SK-N-SH (cell line): ENCODE results near the gene ID1.

Experiments
- CHD2 ChIP-seq: fragments of 150-350 bp; IDR thresholded peaks from 2 replicates; pipeline ENCODE4 v1.6.1; 2018; ENCODE audit warnings: low read length; ENCODE audit not compliant: partially characterized antibody
- EP300 ChIP-seq, 2 experiments: IDR thresholded peaks; 2 replicates each; pipeline versions ENCODE4 v1.4.0 to v1.6.1; 2012; ENCODE audit warnings: borderline replicate concordance in 1 of 2, low read depth in 1 of 2, low read length in 1 of 2
- EZH2phosphoT487 ChIP-seq: fragments of 200-600 bp; sonication (generic); IDR thresholded peaks from 2 replicates; pipeline ENCODE4 v1.6.1; 2017; ENCODE audit warnings: low read depth, mixed run types, mild to moderate bottlenecking, antibody characterized with exemption, moderate library complexity, borderline replicate concordance
- JUND ChIP-seq: IDR thresholded peaks from 2 replicates; pipeline ENCODE4 v1.4.0; 2012
- NFIC ChIP-seq: IDR thresholded peaks from 2 replicates; pipeline ENCODE4 v1.4.0; 2012; ENCODE audit warnings: borderline replicate concordance
- POLR2AphosphoS5 ChIP-seq: IDR thresholded peaks from 2 replicates; pipeline ENCODE4 v1.6.1; 2012; ENCODE audit warnings: low read depth, low read length
- RAD21 ChIP-seq: IDR thresholded peaks from 2 replicates; pipeline ENCODE4 v1.6.1; 2012; ENCODE audit warnings: mild to moderate bottlenecking, low read length
- RCOR1 ChIP-seq: fragments of 150-350 bp; IDR thresholded peaks from 2 replicates; pipeline ENCODE4 v1.6.1; 2017; ENCODE audit warnings: antibody characterized with exemption, low read length
- RXRA ChIP-seq: IDR thresholded peaks from 2 replicates; pipeline ENCODE4 v1.4.0; 2012; ENCODE audit warnings: low read depth, mild to moderate bottlenecking, borderline replicate concordance
- TAF1 ChIP-seq: IDR thresholded peaks from 2 replicates; pipeline ENCODE4 v1.6.1; 2012; ENCODE audit warnings: low read depth, mild to moderate bottlenecking, low read length, moderate library complexity, borderline replicate concordance
- YY1 ChIP-seq: IDR thresholded peaks from 2 replicates; pipeline ENCODE4 v1.4.0; 2012; ENCODE audit warnings: low read depth, mild to moderate bottlenecking
- TF ChIP-seq, protein P1 (sequence below): fragments of 200-600 bp; sonication (generic); IDR thresholded peaks from 2 replicates; pipeline ENCODE4 v1.6.1; 2017; ENCODE audit warnings: antibody characterized with exemption, mild to moderate bottlenecking, moderate library complexity
- TF ChIP-seq, protein P2 (sequence below): IDR thresholded peaks from 2 replicates; pipeline ENCODE4 v1.6.1; 2012; ENCODE audit warnings: mild to moderate bottlenecking, low read depth, low read length, moderate library complexity

GRCh38 chr20:31594558-31595379, 10.3 kb upstream of the ID1 start:
- no peak for TF ChIP-seq POLR2AphosphoS5
- TF ChIP-seq, protein P1, sequence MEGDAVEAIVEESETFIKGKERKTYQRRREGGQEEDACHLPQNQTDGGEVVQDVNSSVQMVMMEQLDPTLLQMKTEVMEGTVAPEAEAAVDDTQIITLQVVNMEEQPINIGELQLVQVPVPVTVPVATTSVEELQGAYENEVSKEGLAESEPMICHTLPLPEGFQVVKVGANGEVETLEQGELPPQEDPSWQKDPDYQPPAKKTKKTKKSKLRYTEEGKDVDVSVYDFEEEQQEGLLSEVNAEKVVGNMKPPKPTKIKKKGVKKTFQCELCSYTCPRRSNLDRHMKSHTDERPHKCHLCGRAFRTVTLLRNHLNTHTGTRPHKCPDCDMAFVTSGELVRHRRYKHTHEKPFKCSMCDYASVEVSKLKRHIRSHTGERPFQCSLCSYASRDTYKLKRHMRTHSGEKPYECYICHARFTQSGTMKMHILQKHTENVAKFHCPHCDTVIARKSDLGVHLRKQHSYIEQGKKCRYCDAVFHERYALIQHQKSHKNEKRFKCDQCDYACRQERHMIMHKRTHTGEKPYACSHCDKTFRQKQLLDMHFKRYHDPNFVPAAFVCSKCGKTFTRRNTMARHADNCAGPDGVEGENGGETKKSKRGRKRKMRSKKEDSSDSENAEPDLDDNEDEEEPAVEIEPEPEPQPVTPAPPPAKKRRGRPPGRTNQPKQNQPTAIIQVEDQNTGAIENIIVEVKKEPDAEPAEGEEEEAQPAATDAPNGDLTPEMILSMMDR = no peak
- TF ChIP-seq, protein P2, sequence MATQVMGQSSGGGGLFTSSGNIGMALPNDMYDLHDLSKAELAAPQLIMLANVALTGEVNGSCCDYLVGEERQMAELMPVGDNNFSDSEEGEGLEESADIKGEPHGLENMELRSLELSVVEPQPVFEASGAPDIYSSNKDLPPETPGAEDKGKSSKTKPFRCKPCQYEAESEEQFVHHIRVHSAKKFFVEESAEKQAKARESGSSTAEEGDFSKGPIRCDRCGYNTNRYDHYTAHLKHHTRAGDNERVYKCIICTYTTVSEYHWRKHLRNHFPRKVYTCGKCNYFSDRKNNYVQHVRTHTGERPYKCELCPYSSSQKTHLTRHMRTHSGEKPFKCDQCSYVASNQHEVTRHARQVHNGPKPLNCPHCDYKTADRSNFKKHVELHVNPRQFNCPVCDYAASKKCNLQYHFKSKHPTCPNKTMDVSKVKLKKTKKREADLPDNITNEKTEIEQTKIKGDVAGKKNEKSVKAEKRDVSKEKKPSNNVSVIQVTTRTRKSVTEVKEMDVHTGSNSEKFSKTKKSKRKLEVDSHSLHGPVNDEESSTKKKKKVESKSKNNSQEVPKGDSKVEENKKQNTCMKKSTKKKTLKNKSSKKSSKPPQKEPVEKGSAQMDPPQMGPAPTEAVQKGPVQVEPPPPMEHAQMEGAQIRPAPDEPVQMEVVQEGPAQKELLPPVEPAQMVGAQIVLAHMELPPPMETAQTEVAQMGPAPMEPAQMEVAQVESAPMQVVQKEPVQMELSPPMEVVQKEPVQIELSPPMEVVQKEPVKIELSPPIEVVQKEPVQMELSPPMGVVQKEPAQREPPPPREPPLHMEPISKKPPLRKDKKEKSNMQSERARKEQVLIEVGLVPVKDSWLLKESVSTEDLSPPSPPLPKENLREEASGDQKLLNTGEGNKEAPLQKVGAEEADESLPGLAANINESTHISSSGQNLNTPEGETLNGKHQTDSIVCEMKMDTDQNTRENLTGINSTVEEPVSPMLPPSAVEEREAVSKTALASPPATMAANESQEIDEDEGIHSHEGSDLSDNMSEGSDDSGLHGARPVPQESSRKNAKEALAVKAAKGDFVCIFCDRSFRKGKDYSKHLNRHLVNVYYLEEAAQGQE = no peak
- no peak for TF ChIP-seq YY1
- no peak for TF ChIP-seq EP300 (IDR thresholded peaks at IDR 0.05; ENCODE audit: borderline replicate concordance in 1 of 2, low read depth in 1 of 2, low read length in 1 of 2)
- no peak for TF ChIP-seq CHD2
- no peak for TF ChIP-seq NFIC
- TF ChIP-seq TAF1 = no peak
- TF ChIP-seq JUND = no peak
- TF ChIP-seq RXRA = no peak
- TF ChIP-seq RAD21 = no peak
- TF ChIP-seq RCOR1 = no peak
- no peak for TF ChIP-seq EZH2phosphoT487
